Testis (tissue), 3 donors: ENCODE data around the gene SLC13A5. TPM values are rescaled to one million over a fixed set of nuclear protein-coding genes. Genes with fewer than 3 reads are reported as not detected.

Experiments
- DNase-seq: peaks from one replicate; pipeline ENCODE4 v3.0.0-alpha.2; 2019
- H3K27ac ChIP-seq, 2 donors: fragments of 200-600 bp; sonication (generic); one replicate each; pipeline ENCODE4 v1.5.1; 2019
- H3K27me3 ChIP-seq: fragments of 200-600 bp; sonication (generic); one replicate; pipeline ENCODE4 v1.5.1; 2019
- H3K36me3 ChIP-seq: fragments of 200-600 bp; sonication (generic); one replicate; pipeline ENCODE4 v1.5.1; 2017; ENCODE audit warnings: low read depth; ENCODE audit errors: missing control alignments
- H3K4me1 ChIP-seq: fragments of 200-600 bp; sonication (generic); one replicate; pipeline ENCODE4 v1.5.1; 2019
- H3K4me3 ChIP-seq, 2 donors: fragments of 200-600 bp; sonication (generic); one replicate each; pipeline ENCODE4 v1.5.1; 2017 to 2019
- H3K9me3 ChIP-seq: fragments of 200-600 bp; sonication (generic); one replicate; pipeline ENCODE4 v1.5.1; 2017
- CTCF ChIP-seq, 3 experiments: fragments of 450-650 bp in 2 of 3; fragments of 200-600 bp in 1 of 3; sonication (generic) in 1 of 3; IDR thresholded peaks; one replicate each; pipeline ENCODE4 v1.5.1; 2016 to 2019; ENCODE audit warnings: antibody characterized with exemption in 3 of 3, mild to moderate bottlenecking in 2 of 3, moderate library complexity in 1 of 3
- POLR2A ChIP-seq: fragments of 450-650 bp; IDR thresholded peaks from one replicate; pipeline ENCODE4 v1.6.1; 2017; ENCODE audit warnings: antibody characterized with exemption, mild to moderate bottlenecking, moderate library complexity
- WGBS, 2 donors: methylation state at CpG; one replicate each; pipeline ENCODE4 v1.1.5; 2018; 5-methylcytosine and 5-hydroxymethylcytosine counted together
- intact Hi-C: fragments of 100-400 bp; cut with DNase I; formaldehyde crosslinking; loops from one replicate; pipeline ENCODE4 v1.15.1; 2023; ENCODE audit warnings: low total_unique reads
- microRNA-seq, 2 donors: library from miRNA; unstranded; fragments of <30 nt; microRNA quantifications; one replicate each; pipeline ENCODE4, GENCODE V29; 2016; ENCODE audit warnings: borderline number of aligned reads in 2 of 2, borderline replicate concordance in 1 of 2
- polyA plus RNA-seq: library from polyadenylated mRNA; stranded (reverse); fragments of 350-450 nt; fragmentation: Illumina TruSeq; extraction: RNeasy Lipid Tissue Mini Kit (QIAGEN cat#74804); gene quantifications from one replicate; pipeline ENCODE4 v1.2.3, GENCODE V29; 2014; ENCODE audit warnings: low read depth, low replicate concordance; ENCODE audit not compliant: insufficient read depth
- small RNA-seq, 2 donors: library from RNA; depleted of rRNA; stranded (forward); fragments of <200 nt; gene quantifications; one replicate each; pipeline ENCODE3, GENCODE V24; 2016
- total RNA-seq, 2 donors: library from RNA; depleted of rRNA; stranded (reverse); fragments of >200 nt; gene quantifications; one replicate each; pipeline ENCODE4 v1.2.3, GENCODE V29; 2016

The SLC13A5 gene
- total and polyA plus RNA-seq, 3 donors from 2014 or later, result 3.1 to 13.0 (median 3.3) TPM

DNA sequence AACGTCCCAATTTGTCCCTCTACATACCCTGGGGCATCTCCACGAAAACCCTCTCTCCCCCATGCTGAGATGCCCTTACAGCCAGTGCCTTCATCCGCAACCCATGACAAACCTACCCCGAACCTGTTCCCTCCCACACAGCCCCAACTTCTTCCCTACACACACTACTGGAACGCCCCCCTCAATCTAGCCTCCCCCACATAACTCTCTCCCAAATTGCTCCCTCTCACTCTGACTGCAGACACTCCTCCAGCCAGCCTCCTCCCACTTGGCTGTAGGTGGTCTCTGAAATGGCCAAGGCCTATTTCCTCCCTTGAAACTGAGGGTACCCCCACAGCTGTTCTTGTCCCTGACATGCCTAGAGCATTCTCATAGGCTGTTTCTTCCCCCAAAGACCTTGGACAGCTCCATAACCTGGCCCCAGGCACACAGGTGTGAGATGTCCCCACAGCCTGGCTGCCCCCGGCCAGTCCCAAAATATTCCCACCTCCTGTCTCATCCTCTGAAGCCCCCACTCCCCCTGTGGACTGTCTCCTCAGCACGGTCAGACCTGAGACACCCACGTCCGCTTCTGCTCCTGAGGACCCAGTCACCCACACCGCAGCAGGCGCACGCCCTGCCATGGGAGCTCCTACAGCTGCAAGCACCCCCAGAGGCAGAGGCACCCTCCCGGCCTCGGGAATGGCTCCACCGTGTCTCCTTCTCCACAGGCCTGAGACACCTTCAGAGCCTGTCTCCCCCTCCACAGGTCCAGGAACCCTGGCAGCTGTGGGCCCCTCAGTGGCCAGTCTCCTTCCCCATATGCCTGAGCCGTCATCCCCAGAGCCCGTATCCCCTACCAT is 76.3 kb downstream of the SLC13A5 start:
- H3K36me3 ChIP-seq, result no peaks in the 10 kb centered on the region
- no peak for TF ChIP-seq POLR2A
- TF ChIP-seq CTCF (IDR thresholded peaks at IDR 0.05), result no peak
- 76 to 85% methylated on average over 13 to 17 of the region's 17 CpGs for WGBS, 2 donors
- no peak for DNase-seq
- no peaks in the 10 kb centered on the region for H3K9me3 ChIP-seq
- peaks cover 11% of the 10 kb centered on the region for H3K4me1 ChIP-seq
- no peak overlapping the region for H3K27ac ChIP-seq
- H3K4me3 ChIP-seq, result no peak overlapping the region
- intact Hi-C loops, result no loop called here
- H3K27me3 ChIP-seq, result no peaks in the 10 kb centered on the region

DNA sequence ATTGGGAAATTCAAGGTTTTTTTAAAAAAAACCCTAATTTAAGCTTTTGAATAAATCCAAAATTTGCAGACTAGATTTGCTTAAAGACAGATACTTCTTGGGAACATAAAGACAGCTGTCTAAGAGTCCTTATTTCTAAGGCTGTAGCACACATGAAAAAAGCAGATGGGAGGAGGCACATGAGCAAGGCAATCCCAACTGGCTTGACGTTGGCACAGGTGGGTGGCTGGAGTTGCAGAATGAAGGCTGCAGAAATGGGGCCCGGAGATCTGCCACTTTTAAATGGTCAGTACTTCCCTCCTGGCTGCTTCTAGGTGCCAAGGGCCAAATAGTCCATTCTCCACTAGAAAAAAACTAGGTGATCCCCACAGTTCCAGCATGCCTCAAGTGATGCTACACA is 77.1 kb downstream of the SLC13A5 start:
- TF ChIP-seq POLR2A (no peak), CTCF (IDR thresholded peaks at IDR 0.05) (no peak)
- Histone ChIP-seq H3K4me1 (peaks cover 11% of the 10 kb centered on the region), H3K9me3 (no peaks in the 10 kb centered on the region), H3K27me3 (no peaks in the 10 kb centered on the region), H3K36me3 (no peaks in the 10 kb centered on the region), H3K27ac (no peak overlapping the region), H3K4me3 (no peak overlapping the region)
- DNase-seq, result no peak
- intact Hi-C loops, result no loop called here
- 56 to 78% methylated on average over 2 of the region's 2 CpGs for WGBS, 2 donors

Small RNA genes lying within 50 kb of the gene (microRNA-seq; reads per million reads assigned to microRNA genes)
- 0 reads per million in 2 donors for gene MIR4520-1
- gene MIR4520-2, result 0 reads per million in 2 donors

Small RNA genes lying within 50 kb of the gene (small RNA-seq; reads per million reads assigned to genes)
- gene AC004706.2 (0 reads per million in 2 donors), gene MIR4520-1 (0 reads per million in 2 donors)

Other genes starting within 250 kb of the SLC13A5 start
- 1 to 10 TPM; 6.7 to 7.3 TPM for gene PITPNM3, start 156.8 kb downstream of the SLC13A5 start, total RNA-seq
- gene PITPNM3, start 156.8 kb downstream of the SLC13A5 start, polyA plus RNA-seq, result 6.3 TPM
- gene KIAA0753, start 72.7 kb downstream of the SLC13A5 start, total RNA-seq, result 10 to 100 TPM; 43.9 to 59.8 TPM
- 44.7 TPM for gene KIAA0753, start 72.7 kb downstream of the SLC13A5 start, polyA plus RNA-seq
- 100 to 1,000 TPM; 119 TPM for gene TXNDC17, start 72.3 kb downstream of the SLC13A5 start, total RNA-seq
- gene TXNDC17, start 72.3 kb downstream of the SLC13A5 start, polyA plus RNA-seq, result 101 TPM
- gene MED31, start 61.8 kb downstream of the SLC13A5 start, total RNA-seq, result 10 to 100 TPM; 14.9 to 19.3 TPM
- 31.3 TPM for gene MED31, start 61.8 kb downstream of the SLC13A5 start, polyA plus RNA-seq
- gene C17orf100, start 61.6 kb downstream of the SLC13A5 start, total RNA-seq, result 10 to 100 TPM in 1 of 2 donors, 1 to 10 TPM in 1; 6.9 to 10.3 TPM
- gene C17orf100, start 61.6 kb downstream of the SLC13A5 start, polyA plus RNA-seq, result 12.4 TPM
- 10 to 100 TPM; 26.8 to 39.6 TPM for gene XAF1, start 42.7 kb upstream of the SLC13A5 start, total RNA-seq
- 10.4 TPM for gene XAF1, start 42.7 kb upstream of the SLC13A5 start, polyA plus RNA-seq
- 10 to 100 TPM; 19.9 to 46.9 TPM for gene FBXO39, start 62.8 kb upstream of the SLC13A5 start, total RNA-seq
- 62.0 TPM for gene FBXO39, start 62.8 kb upstream of the SLC13A5 start, polyA plus RNA-seq
- gene TEKT1, start 118.4 kb upstream of the SLC13A5 start, total RNA-seq, result 10 to 100 TPM in 1 of 2 donors, 1 to 10 TPM in 1; 7.0 to 15.6 TPM
- gene TEKT1, start 118.4 kb upstream of the SLC13A5 start, polyA plus RNA-seq, result 61.3 TPM